NCI-H2171 (cell line): ENCODE measurements around the gene NCAPD3.

Experiments
- DNase-seq: peaks from one replicate; lab custom pipeline; 2025; lab: John Stamatoyannopoulos, UW

Gene NCAPD3

DNA sequence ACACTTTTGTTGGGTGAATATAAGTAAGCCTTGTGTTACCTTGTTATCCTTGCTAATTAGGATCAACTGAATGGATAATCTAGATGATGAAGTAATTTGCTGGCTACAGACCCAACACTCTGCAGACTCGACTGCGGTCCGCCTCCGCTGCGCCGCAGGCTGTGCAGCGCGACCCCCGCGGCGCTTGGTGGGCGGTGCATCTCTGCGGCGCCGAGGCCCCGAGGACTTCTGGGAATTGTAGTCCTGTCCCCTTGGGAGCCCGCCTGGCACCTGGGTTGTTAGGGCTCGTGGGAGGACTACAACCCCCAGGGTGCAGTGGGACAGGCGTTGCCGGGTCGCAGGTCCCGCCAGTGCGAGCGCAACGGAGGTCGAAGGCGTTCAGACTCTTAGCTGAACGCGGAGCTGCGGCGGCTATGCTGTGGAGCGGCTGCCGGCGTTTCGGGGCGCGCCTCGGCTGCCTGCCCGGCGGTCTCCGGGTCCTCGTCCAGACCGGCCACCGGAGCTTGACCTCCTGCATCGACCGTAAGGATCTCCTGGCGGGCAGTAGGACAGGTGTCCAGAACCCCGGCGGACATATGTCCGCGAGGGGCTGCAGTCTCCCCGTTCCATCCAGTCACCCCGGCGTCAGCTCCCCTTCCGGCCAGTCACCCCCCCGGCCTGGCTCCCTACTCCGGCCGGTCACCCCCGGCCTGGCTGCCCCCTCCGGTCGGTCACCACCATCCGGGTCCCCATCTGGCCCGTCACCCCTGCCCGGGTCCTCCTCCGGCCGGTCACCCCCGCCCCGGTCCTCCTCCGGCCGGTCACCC, 29.6 kb upstream of the NCAPD3 start, which contains the start of the genes ACAD8 and THYN1:
ACAD8 (plus strand) TSS at position 381 of the 806 bp plus-strand sequence; CDS start at position 414, 33 bp downstream.
THYN1 (minus strand) TSS at position 165 of the 806 bp plus-strand sequence. CDS start 470 bp downstream, outside the sequence.
- peak; percentile 85 for DNase-seq

DNA sequence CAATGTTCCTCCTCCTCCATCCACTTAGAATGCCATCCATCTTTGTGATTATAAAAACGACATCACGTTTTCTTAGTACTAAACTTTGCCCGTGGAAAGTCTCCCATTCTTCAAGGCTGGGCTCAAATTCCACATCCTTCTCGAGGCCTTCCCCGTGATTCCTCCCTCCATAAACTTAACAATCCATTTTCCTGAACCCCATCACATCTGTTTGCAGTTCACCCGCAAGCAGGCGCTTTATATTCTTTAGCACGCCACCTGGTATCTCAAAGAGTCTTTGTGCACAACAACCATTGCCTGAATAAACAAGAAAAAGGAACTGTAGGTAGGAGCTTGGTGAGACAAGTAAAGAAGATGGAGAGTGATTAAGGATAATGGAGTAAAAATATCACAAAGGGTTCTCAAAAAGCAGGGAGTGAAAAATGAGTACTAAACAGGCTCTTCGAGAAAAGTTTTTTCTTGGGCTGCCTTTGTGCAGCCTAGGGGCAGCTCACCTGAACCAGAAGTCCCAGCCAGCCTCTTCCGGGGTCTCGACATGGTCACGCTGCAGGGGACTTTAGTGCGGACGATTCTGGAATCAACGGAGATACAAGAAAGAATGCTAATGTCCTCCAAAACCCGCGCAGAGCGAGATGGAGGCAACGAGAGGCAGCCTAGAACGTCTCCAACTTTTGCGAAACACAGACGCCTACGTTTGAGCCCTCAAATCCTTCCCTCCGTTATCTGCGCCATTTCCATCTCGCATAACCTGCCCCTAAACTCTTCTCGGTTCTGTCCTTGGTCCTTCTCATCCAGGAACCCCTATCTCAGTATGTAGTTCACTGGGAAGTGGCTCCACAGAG, 28.8 kb upstream of the NCAPD3 start:
- no peak for DNase-seq

DNA sequence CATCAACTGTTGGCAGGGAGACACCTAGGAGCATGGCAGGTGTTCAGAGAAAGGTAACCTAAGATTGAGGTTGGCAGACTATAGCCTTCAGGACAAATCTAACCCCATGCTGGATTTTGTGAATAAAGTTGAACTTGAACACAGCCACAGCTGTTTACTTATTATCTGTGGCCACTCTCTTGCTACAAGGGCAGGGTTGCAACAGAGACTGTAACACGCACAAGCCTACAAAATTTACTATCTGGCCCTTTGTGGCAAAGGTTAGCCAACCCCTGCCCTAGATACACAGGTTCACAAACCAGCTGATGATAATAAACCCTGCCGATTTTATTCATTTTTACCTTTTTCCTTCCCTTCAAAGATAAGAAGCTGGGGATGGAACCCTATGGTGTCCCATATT, 26.9 kb upstream of the NCAPD3 start:
- no peak for DNase-seq

DNA sequence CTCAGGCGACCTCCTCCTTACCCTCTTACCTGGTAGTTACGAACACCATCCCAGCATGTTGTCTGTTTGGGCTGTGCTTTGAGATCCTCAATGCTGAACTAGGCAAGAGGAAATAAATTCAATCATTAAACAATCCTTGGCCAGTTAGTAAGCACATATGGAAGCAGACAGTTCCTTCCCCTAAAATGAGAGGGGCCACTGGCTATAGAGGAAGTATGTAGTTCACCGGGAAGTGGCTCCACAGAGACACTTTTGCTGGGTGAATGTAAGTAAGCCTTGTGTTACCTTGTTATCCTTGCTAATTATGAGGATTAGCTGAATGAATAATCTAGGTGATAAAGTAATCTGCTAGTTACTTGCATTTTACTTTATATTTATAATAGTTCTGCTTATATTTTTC, 26.5 kb upstream of the NCAPD3 start:
- DNase-seq, result no peak

DNA sequence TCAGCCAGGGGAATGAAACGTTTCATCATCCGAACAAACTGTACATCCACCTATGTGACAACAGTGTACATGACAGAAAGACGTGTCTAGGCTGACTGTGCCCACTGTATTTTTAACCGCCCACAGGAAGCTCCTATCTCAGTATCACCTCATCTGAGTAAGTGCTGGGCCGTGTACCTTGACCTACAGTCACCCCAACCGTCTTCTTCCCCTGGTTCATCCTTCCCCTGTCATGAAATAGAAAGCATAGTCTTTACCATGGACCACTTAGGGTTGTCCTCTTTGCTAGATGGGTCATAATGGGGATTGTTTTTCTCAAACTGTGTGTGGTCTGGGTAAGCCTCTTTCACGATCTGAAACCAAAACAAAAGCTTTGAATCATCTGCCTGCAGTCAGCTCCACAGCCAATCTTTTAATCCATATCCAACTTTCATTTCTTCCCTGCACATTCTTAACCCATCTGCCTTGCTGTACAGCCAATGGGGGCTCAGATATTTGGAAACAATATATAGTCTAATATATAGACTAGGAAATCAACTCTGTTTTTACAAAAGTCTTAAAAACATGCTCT, 25.2 kb upstream of the NCAPD3 start:
- no peak for DNase-seq

DNA sequence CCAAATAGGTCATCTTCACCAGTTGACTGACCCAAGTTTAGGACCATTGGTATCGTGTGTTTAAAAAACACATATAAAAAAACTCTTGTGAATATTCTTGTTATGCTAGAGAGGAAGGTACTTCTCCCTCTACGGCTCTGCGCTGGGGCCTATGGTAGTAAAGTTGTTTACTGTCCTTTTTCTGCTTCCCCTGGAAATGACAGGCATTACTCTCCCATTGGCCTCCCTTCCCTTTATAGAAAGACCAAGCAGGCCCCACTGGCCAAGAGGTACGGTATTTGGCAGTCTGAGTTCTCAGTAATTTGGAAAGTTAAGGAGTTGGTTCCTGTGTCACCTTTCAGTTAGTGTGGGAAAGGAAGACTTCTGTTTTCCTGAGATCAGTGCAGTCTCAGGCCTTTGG, 22.9 kb upstream of the NCAPD3 start:
- DNase-seq, result no peak

DNA sequence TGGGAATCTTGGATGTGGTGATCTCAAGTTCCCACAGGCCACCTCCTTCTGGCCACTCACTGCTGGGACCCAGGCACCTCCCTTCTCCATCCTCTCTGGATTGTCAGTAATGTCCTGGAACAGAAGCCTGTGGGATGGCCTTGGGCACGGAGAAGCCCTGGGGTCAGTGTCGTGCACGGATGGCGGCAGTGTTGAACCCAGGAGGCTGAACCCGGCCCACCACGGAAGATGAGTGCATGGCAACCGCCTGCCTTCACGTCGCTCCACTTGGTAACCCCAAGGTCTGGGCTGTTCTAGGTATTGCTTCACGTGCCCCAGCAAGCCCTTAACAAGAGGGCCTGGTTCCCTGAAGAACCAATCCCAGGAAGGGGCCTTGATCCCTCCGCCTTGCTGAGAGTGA, 22.3 kb upstream of the NCAPD3 start:
- no peak for DNase-seq

DNA sequence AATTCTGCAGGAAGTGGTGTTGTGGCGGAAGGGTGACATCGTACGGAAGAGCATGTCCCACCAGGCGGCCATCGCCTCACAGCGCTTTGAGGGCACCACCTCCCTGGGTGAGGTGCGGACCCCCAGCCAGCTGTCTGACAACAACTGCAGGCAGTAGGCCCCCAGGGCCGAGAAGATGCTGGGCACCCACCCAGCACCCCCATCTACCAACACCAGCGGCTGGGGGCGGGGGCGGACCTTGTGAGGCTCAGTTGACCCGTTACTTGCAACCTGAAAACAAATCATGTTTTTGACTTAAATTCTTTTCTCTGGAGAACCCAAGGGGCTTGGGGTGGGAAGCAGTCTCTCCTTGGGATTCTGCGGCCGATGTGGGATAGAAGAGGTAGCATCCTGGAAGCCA, 21.7 kb upstream of the NCAPD3 start:
- no peak for DNase-seq

DNA sequence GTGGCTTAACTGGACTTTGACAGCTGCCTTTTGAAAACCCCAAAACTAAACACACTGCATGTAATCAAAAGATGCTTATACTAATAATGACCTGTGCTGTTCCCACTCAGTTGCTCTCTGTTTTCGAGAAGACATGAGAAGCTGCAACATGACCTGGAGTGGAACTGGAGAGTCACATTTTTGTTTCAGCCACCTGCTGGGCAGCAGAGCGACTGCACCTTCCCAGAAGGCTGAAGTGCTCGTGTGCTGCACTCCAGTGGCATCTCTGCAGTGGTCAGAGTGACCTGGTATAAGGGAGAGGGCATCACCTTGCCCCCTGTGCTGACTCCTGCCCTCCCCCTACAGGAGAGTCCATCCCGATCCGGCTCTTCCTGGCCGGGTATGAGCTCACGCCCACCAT, 20.8 kb upstream of the NCAPD3 start:
- no peak for DNase-seq

DNA sequence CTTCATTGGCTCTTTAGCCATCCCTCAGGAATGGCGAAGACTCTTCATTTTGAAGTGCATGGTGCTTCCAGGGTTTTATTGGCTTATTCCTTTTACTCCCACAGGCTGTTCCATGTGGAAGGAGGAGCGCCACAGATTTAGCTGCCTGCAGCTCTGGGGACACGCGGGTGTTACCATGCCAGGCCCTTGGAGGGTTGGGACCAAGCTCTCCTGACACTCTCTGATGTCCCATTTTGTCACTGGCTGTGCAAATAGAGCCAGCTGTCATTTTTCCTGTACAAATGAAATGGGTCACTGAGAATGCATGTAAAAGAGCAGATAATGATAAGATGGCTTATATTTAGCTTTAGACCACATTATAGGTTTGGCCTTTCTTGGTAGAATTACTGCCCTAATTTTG, 20.1 kb upstream of the NCAPD3 start:
- no peak for DNase-seq

DNA sequence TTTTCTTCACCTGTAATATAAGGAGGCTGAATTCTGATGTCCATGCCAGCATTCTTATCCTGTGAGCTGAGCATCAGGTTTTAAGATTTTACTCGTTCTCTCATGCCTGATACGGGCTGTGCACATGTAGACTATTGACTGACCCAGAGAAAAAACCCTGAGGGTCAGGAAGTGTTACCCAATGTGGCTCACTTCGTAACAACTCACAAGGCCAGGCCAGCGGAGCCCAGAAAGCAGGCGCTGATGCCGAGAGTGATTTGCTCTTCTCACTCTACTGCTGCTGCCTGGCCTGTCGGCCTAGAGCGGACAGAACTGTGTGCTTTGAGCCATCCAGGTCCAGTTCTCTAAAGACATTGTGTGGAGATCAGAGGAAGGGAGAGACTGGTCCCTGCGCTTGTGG, 18.6 kb upstream of the NCAPD3 start:
- DNase-seq, result no peak

DNA sequence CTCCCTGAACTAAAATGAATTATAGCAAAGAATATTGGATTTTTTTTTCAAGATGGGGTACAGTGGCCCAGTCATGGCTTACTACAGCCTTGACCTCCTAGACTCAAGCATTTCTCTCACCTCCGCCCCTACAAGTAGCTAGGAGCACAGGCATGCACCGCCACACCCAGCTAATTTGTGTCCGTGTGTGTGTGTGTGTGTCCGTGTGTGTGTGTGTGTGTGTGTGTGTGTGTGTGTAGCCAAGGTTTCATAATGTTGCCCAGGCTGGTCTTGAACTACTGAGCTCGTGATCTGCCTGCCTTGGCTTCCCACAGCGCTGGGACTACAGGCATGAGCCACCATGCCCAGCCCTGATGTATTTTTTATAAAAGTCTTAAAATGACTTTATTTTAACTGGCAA, 16.8 kb upstream of the NCAPD3 start:
- DNase-seq, result no peak

DNA sequence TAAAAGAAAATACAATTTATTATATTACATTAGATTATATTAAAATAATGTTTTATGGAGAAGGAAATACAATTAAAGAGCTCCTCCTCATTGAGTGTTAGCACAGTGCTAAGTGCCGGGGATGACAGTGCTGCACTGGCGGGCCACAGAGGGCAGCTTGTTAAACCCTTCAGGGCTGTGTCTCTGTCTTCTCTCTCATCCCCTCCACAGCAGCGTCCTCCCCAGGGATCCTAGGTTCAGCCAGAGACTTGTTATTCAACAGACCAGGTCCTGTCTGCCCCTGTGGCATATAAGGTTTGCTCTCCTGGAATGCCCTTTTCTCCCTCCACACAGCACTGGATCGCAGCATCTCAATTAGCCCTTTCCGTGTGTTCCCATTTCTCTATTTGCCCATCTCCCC, 15.2 kb upstream of the NCAPD3 start:
- no peak for DNase-seq

DNA sequence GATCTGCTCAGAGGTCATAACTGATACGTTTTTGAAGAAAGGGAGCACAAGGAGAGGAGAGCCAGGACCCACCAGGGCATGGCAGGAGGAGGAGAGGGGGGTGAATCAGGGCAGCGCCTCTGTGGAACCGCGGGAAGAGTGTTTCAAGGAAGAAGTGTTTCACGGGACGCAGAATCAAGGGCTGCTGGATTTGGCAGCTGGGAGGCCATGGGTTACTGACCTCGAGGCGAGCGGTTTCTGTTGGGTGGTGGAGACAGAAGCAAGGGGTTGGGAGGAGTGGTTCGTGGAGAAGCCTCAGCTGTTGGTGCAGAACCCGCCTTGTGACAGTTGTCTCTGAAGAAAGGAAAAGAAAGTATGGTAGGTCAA, 13.8 kb upstream of the NCAPD3 start:
- no peak for DNase-seq

DNA sequence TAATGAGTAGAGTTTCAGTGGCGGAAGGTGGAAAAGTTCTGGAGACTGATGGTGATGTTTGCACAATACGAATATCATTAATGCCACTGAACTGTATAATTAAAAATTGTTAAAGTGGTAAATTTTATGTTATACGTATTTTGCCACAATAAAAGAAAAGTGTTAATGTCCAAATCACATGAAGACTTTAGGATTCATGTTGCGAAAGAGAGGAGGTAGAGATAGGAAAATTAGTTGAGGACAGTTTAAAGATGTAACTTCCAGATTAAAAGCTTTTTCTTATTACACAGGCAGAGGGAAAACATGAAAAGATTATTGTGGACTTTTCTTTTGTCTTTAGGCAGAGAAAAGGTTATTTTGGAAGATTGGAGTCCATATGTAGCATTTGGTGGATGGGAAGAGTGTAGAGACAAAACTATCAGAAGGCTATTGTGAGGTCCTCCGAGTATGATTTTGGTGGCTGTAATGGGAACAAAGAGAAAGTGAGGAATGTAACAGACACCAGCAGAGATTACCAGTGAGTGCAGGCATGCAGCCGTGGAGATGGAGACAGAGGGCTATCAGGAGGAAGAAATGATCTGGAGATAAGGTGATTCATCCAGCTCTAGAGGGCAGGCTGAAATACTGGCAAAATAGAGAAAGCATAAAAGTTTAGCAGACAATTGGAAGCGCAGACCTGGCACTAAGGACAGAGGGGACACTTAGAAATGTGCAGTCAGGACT, 13.2 kb upstream of the NCAPD3 start:
- no peak for DNase-seq

DNA sequence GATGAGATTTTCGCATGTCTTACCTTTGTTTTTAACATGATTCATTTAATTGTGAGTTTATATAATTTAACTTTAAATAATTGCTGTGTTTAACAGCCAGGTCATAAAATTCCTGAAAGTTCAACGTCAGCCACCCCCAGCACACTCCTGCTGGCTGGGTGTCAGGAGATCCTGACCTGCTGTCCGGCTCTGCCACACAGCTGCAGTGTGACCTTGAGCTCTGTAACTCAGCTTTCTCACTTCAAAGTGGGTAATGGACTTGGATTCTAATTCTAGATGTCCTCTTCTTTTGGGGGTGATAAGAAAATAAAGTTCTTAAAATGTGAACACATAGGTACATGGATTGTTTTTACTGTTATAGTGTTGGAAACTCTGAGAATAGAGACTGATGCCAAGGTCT, 11.6 kb upstream of the NCAPD3 start:
- DNase-seq, result no peak

DNA sequence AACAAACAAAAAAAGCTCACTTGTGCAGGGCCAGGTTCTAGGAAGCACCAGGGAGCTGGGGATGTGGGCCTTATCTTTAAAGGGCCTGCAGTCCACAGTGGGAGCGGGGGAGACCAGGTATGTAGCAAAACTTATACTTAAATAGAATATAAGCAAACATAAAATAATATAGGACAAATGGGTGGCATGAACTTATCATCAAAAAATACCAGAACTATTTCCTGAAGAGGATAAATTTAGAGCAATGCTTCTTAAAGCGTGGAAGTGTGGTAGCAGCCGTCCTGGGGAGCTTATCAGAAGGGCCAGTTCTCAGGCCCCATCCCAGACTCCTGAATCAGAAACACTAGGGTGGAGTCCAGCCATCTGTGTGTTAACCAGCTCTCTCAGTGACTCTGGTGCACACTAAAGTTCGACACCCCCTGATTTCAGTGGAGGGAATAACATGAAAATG, 10.0 kb upstream of the NCAPD3 start:
- DNase-seq, result no peak

DNA sequence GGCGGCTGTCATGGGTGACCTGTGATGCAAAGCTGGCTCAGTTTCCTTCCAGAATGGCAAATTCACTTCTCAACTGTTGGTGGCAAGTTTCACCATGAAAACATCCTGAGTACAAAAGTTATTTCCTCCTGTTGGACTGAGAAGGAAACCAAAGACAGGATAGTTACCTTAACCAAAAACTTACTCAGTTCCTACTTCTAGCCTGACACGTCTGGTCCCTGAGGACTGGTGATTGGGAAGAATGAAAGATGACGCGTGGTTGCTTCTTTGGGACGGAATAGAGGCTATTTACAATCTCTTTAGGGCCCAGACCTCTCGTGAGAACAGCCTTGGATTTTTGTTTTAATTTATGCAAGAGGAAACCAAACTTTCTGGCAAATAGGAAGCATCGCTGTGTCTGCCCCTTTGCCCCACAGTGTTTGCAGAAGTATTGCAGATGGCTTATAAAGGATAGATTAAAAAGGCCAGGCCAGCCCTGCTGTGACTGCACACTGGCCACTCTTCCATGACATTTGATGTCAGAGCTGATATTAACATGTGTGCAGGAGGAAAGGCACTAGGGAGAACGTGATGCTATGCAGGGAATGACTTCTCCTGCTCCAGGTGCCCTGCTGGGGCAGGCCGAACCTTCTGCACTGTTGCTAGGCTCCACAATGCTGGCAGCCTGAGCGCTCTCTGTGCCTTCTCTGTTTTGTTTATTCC, 8.3 kb upstream of the NCAPD3 start:
- DNase-seq, result no peak

DNA sequence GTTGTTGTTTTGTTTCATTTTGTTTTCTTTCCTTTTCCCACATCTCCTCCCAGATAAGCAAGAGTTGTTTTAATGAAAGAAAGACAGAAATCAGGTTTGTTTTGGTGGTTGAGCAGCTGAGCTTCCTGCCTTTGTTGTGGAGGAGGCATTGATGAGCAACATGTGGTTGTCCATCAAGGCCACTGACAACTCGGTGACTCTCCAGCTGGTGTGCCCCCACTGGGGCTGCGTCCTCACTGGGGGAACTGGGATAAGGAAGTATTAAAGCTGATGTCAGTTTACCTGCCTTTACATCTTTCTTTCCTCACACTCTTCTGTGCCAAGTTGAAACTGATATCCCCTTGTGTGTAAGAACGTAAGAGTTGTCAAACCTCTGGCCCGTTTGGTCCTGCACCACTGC, 6.6 kb upstream of the NCAPD3 start:
- DNase-seq, result no peak

DNA sequence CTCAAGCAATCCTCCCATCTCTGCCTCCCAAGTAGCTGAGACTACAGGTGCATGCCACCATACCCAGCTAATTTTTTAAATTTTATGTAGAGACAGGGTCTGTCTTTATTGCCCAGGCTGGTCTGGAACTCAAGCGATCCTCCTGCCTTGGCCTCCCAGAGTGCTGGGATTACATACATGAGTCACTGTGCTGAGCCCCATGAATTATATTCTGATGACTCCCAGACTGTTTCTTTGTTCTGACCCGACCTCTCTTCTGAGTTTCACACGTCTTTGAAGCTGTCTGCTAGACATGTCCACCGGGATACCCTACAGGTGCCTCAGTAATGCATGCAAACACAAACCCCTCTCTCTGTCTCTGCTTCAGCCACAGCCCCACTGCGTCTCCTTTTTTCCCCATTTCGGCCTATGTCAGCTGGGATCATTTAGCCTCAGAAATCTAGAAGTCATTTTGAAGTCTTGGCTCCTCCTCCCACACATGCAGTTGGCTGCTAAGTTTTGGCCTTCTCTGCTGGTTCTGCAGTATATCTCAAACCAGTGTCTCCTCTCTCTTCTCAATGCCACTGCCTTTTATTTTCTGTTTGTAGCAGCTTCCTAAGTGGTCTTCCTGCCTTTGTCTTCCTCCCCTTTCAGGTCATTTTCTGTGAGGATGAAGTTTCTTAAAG, 5.5 kb upstream of the NCAPD3 start:
- no peak for DNase-seq

DNA sequence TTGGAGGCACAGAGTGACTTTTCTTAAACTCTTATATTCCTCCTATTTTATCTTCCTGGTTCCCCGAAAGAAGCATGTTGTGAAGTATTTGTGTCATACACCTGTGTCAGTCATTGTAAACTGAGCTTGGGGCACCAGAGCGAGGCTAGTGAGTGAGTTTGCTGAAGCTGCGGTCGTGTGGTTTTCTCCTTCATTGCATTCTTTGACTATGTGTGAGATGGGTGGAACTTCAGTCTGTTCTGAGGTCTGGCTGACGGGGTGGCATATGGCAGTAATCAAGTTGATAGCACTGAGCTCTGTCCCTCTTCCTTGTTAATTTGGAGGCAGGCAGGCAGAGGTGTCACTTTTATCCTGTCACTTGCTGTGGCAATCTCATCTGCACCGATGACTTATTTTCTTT, 4.9 kb upstream of the NCAPD3 start:
- peak; percentile 34 for DNase-seq
